Mammary epithelial cell (primary cell): Measurements from ENCODE around the gene SV2B.

Experiments
- CTCF ChIP-seq, 2 donors: IDR thresholded peaks in 1 of 2; conservative IDR thresholded peaks in 1 of 2; 2 replicates each; pipeline ENCODE4 v1.5.1; 2011 to 2012; ENCODE audit warnings: inconsistent platforms in 2 of 2, low read length in 2 of 2, mild to moderate bottlenecking in 2 of 2, control low read depth in 1 of 2, low read depth in 1 of 2; ENCODE audit not compliant: insufficient read depth in 1 of 2; ENCODE audit errors: extremely low read depth in 1 of 2
- EZH2 ChIP-seq: IDR thresholded peaks from 2 replicates; pipeline ENCODE4 v1.6.1; 2012; ENCODE audit warnings: low read length, inconsistent platforms, borderline replicate concordance

- no peak for TF ChIP-seq CTCF (conservative IDR thresholded peaks at IDR 0.05 in 1 of 2, IDR thresholded peaks at IDR 0.05 in 1 of 2; ENCODE audit: extremely low read depth in 1 of 2, insufficient read depth in 1 of 2, low read depth in 1 of 2, low read length in 2 of 2)
- no peak for TF ChIP-seq EZH2
Observed at GRCh38 chr15:91114301-91114700, 14.2 kb downstream of the SV2B start.
